K562 (cell line): Measurements from ENCODE around the gene LMNA. TPM values are rescaled to one million over a fixed set of nuclear protein-coding genes. Genes with fewer than 3 reads are reported as not detected.

Experiments
- E4F1 ChIP-seq: fragments of 250-450 bp; sonication (Bioruptor Pico); IDR thresholded peaks from 2 replicates; pipeline ENCODE4 v1.5.0; 2021; ENCODE audit warnings: mild to moderate bottlenecking, borderline replicate concordance
- HMG20B ChIP-seq: fragments of 250-450 bp; sonication (Bioruptor Pico); IDR thresholded peaks from 2 replicates; pipeline ENCODE4 v1.5.0; 2021; ENCODE audit warnings: mild to moderate bottlenecking
- MEIS2 ChIP-seq: fragments of 450-650 bp; IDR thresholded peaks from 2 replicates; pipeline ENCODE4 v1.6.1; 2014; ENCODE audit warnings: mild to moderate bottlenecking; ENCODE audit not compliant: partially characterized antibody
- MXI1 ChIP-seq: IDR thresholded peaks from 2 replicates; pipeline ENCODE4 v1.6.1; 2011; ENCODE audit warnings: low read depth, mild to moderate bottlenecking, improper control_type of control experiment, low read length
- NCOA4 ChIP-seq: fragments of 450-650 bp; IDR thresholded peaks from 2 replicates; pipeline ENCODE4 v1.6.1; 2018; ENCODE audit warnings: mild to moderate bottlenecking; ENCODE audit not compliant: partially characterized antibody
- RERE ChIP-seq: sonication (generic); formaldehyde crosslinking; IDR thresholded peaks from 2 replicates; pipeline ENCODE4 v1.8.0; 2023; ENCODE audit warnings: missing genetic modification reagents, mild to moderate bottlenecking, borderline replicate concordance
- STAT6 ChIP-seq: sonication (generic); formaldehyde crosslinking; IDR thresholded peaks from 2 replicates; pipeline ENCODE4 v1.8.1; 2023; ENCODE audit warnings: mild to moderate bottlenecking, missing genetic modification reagents
- SUPT5H ChIP-seq: fragments of 450-650 bp; IDR thresholded peaks from 2 replicates; pipeline ENCODE4 v1.6.1; 2016
- VEZF1 ChIP-seq: fragments of 200-800 bp; sonication (Bioruptor generic); IDR thresholded peaks from 2 replicates; pipeline ENCODE4 v1.6.1; 2017; ENCODE audit warnings: missing genetic modification characterization, missing compliant biosample characterization
- ZEB2 ChIP-seq: fragments of 450-650 bp; IDR thresholded peaks from 2 replicates; pipeline ENCODE4 v1.6.1; 2016
- ZNF639 ChIP-seq, 2 experiments: fragments of 200-800 bp in 1 of 2; sonication (Bioruptor generic) in 1 of 2; sonication (generic) in 1 of 2; formaldehyde crosslinking in 1 of 2; IDR thresholded peaks in 1 of 2; conservative IDR thresholded peaks in 1 of 2; 2 replicates each; pipeline versions ENCODE4 v1.5.0 to v1.6.1; 2016 to 2020; ENCODE audit warnings: missing compliant biosample characterization in 1 of 2, missing genetic modification characterization in 1 of 2, missing genetic modification reagents in 1 of 2
- polyA plus RNA-seq, 8 experiments: library from polyadenylated mRNA; depleted of rRNA in 4 of 8; stranded (reverse) in 5 of 8; unstranded in 3 of 8; fragments of >200 nt; fragmentation: Nextera tagmentation in 2 of 8; fragmentation: Illumina TruSeq in 1 of 8; extraction: Ambion mirVana in 2 of 8; extraction: Trizol in 1 of 8; gene quantifications; 2 replicates each; pipeline versions ENCODE4 v1.2.1 to v1.2.3, GENCODE V29; 2011 to 2014; ENCODE audit warnings: inconsistent platforms in 1 of 8, missing spikeins in 1 of 8
- total RNA-seq, 7 experiments: library from RNA; depleted of rRNA in 6 of 7; stranded (reverse); fragments of >200 nt in 6 of 7; fragmentation: Illumina TruSeq in 2 of 7; extraction: Trizol in 2 of 7; gene quantifications; 2 replicates each; pipeline versions ENCODE4 v1.2.1 to v1.2.3, GENCODE V29; 2011 to 2021; ENCODE audit warnings: low replicate concordance in 1 of 7

The LMNA gene
- total and polyA plus RNA-seq, 9 of the 15 experiments (the other 6 are each of a cell fraction or from before 2014, with no cell fraction given): 1.00 to 347 (median 88.2) TPM

DNA sequence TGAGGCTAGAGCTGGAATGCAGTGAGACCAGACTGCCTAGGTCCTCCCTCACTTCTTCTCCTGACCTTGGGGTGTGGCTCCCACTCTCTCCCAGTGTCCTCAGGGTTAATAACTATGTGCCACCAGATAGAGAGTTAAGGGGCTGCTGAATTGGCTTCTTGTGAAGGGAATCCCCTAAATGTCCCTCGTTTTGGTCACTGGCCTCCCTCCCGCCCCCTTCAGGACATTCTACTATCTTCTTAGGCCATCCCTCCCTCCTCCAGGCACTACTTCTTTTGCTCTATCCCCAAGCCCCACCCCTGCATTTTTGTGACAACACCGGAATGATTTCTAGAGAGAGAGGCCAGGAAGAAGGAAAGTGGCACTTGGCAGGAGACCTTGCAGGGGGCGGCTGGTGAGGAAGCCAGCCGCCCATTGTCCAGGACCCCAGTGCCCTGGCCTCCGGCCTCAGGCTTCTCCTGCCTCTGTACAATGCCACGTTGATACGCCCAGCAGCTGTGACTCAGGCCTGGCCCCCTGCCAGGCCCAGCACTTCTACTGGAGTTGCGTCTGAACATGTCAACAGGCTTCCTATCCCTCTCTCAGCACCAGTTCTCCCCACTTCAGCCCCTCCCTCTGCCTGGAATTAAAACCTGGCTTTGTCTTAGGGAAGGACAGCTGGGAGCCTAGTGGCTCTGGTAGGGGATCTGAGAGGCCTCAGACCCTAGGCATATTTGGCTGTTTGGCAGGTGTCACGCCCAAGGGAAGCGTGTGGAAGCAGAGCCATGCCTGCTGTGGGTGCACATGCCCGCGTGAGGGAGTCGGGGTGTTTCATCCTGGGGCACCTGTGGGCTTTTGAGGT, 9.1 kb downstream of the LMNA start (continued):
- TF ChIP-seq RERE: no peak
- no peak for TF ChIP-seq HMG20B
- TF ChIP-seq MXI1: peak; percentile 14; the same call in 1 of the 2 replicates
- TF ChIP-seq SUPT5H: no peak; the same call in 1 of the 2 replicates
- TF ChIP-seq ZNF639 (CRISPR knock-in tag; conservative IDR thresholded peaks at IDR 0.05 in 1 of 2, IDR thresholded peaks at IDR 0.05 in 1 of 2): no peak
- TF ChIP-seq VEZF1 (CRISPR knock-in tag): peak; percentile 65
- peak; percentile 79 for TF ChIP-seq MEIS2
- TF ChIP-seq ZEB2: 0 out of 2 replicates have a peak, but pooled peaks have one; percentile 16
- TF ChIP-seq E4F1 (CRISPR knock-in tag): no peak; the same call in 1 of the 2 replicates
- TF ChIP-seq NCOA4: no peak
- no peak for TF ChIP-seq STAT6 (CRISPR knock-in tag)
